K562 (cell line): ENCODE measurements around the gene PHOX2A. TPM values are rescaled to one million over a fixed set of nuclear protein-coding genes. Genes with fewer than 3 reads are reported as not detected.

Source experiments
- BACH1 ChIP-seq: fragments of 200-800 bp; sonication (Bioruptor generic); IDR thresholded peaks from 2 replicates; pipeline ENCODE4 v1.6.1; 2016; ENCODE audit warnings: missing genetic modification characterization, missing compliant biosample characterization
- CCNT2 ChIP-seq: IDR thresholded peaks from 2 replicates; pipeline ENCODE4 v1.6.1; 2011; ENCODE audit warnings: borderline replicate concordance, low read depth, mild to moderate bottlenecking, moderate library complexity, mixed read lengths, low read length; ENCODE audit not compliant: insufficient read length; ENCODE audit errors: extremely low read depth
- ETV1 ChIP-seq: fragments of 450-650 bp; conservative IDR thresholded peaks from 2 replicates; pipeline ENCODE4 v1.6.1; 2016; ENCODE audit warnings: missing genetic modification characterization, control low read depth, low read depth, missing compliant biosample characterization
- JUNB ChIP-seq: fragments of 450-650 bp; formaldehyde crosslinking; conservative IDR thresholded peaks from 2 replicates; pipeline ENCODE4 v1.4.0; 2020; ENCODE audit warnings: mild to moderate bottlenecking
- MCM5 ChIP-seq: fragments of 450-650 bp; IDR thresholded peaks from 2 replicates; pipeline ENCODE4 v1.6.1; 2016; ENCODE audit warnings: low read depth
- MYBL2 ChIP-seq, 2 experiments: fragments of 450-650 bp in 1 of 2; sonication (generic) in 1 of 2; formaldehyde crosslinking in 1 of 2; IDR thresholded peaks; 2 replicates each; pipeline versions ENCODE4 v1.6.1 to v1.8.1; 2017 to 2022; ENCODE audit warnings: borderline replicate concordance in 1 of 2, inconsistent platforms in 1 of 2, low read depth in 1 of 2, mild to moderate bottlenecking in 1 of 2, missing genetic modification reagents in 1 of 2, moderate library complexity in 1 of 2
- MYC ChIP-seq, 2 experiments: fragments of 250-450 bp in 1 of 2; sonication (Bioruptor Pico) in 1 of 2; IDR thresholded peaks; 2 replicates each; pipeline versions ENCODE4 v1.5.1 to v1.6.1; 2012 to 2021; ENCODE audit warnings: low read depth in 2 of 2, borderline replicate concordance in 1 of 2, improper control_type of control experiment in 1 of 2, low read length in 1 of 2, mild to moderate bottlenecking in 1 of 2, moderate library complexity in 1 of 2
- POLR2A ChIP-seq: fragments of 450-650 bp; conservative IDR thresholded peaks from 2 replicates; pipeline ENCODE4 v1.6.1; 2016
- POLR2G ChIP-seq: fragments of 200-400 bp; formaldehyde crosslinking; IDR thresholded peaks from 2 replicates; pipeline ENCODE4 v1.6.1; 2017; ENCODE audit warnings: low read depth, mild to moderate bottlenecking, antibody characterized with exemption, low read length, moderate library complexity
- ZNF239 ChIP-seq: fragments of 250-450 bp; sonication (Bioruptor Pico); IDR thresholded peaks from 2 replicates; pipeline ENCODE4 v1.4.0; 2020; ENCODE audit warnings: mild to moderate bottlenecking
- ZNF507 ChIP-seq: conservative IDR thresholded peaks from 2 replicates; pipeline ENCODE4 v1.6.1; 2017; ENCODE audit warnings: missing genetic modification characterization, missing compliant biosample characterization
- ZNF766 ChIP-seq: fragments of 200-800 bp; sonication (Bioruptor generic); conservative IDR thresholded peaks from 2 replicates; pipeline ENCODE4 v1.6.1; 2016; ENCODE audit warnings: missing genetic modification characterization, missing compliant biosample characterization
- polyA plus RNA-seq, 8 experiments: library from polyadenylated mRNA; depleted of rRNA in 4 of 8; stranded (reverse) in 5 of 8; unstranded in 3 of 8; fragments of >200 nt; fragmentation: Nextera tagmentation in 2 of 8; fragmentation: Illumina TruSeq in 1 of 8; extraction: Ambion mirVana in 2 of 8; extraction: Trizol in 1 of 8; gene quantifications; 2 replicates each; pipeline versions ENCODE4 v1.2.1 to v1.2.3, GENCODE V29; 2011 to 2014; ENCODE audit warnings: inconsistent platforms in 1 of 8, missing spikeins in 1 of 8
- total RNA-seq, 7 experiments: library from RNA; depleted of rRNA in 6 of 7; stranded (reverse); fragments of >200 nt in 6 of 7; fragmentation: Illumina TruSeq in 2 of 7; extraction: Trizol in 2 of 7; gene quantifications; 2 replicates each; pipeline versions ENCODE4 v1.2.1 to v1.2.3, GENCODE V29; 2011 to 2021; ENCODE audit warnings: low replicate concordance in 1 of 7
- TF ChIP-seq, protein P1 (sequence below), 2 experiments: fragments of 450-650 bp; IDR thresholded peaks; 2 replicates each; pipeline ENCODE4 v1.6.1; 2018; ENCODE audit warnings: mild to moderate bottlenecking in 2 of 2, low read depth in 1 of 2; ENCODE audit not compliant: partially characterized antibody in 2 of 2
- TF ChIP-seq, protein P2 (sequence below): fragments of 450-650 bp; IDR thresholded peaks from 2 replicates; pipeline ENCODE4 v1.6.1; 2017; ENCODE audit warnings: mild to moderate bottlenecking, moderate library complexity
- TF ChIP-seq, protein P3 (sequence below), 2 experiments: fragments of 250-450 bp in 1 of 2; fragments of 450-650 bp in 1 of 2; sonication (Bioruptor Pico) in 1 of 2; IDR thresholded peaks; 2 replicates each; pipeline versions ENCODE4 v1.6.1 to v1.8.0; 2016 to 2021; ENCODE audit warnings: mild to moderate bottlenecking in 2 of 2, moderate library complexity in 2 of 2, missing compliant biosample characterization in 1 of 2, missing genetic modification characterization in 1 of 2
- TF ChIP-seq, protein P4 (sequence below): sonication (generic); formaldehyde crosslinking; IDR thresholded peaks from 2 replicates; pipeline ENCODE4 v1.8.1; 2023; ENCODE audit warnings: mild to moderate bottlenecking, missing genetic modification reagents

PHOX2A gene
- total and polyA plus RNA-seq, 9 of the 15 experiments (the other 6 are each of a cell fraction or from before 2014, with no cell fraction given) = not detected

DNA sequence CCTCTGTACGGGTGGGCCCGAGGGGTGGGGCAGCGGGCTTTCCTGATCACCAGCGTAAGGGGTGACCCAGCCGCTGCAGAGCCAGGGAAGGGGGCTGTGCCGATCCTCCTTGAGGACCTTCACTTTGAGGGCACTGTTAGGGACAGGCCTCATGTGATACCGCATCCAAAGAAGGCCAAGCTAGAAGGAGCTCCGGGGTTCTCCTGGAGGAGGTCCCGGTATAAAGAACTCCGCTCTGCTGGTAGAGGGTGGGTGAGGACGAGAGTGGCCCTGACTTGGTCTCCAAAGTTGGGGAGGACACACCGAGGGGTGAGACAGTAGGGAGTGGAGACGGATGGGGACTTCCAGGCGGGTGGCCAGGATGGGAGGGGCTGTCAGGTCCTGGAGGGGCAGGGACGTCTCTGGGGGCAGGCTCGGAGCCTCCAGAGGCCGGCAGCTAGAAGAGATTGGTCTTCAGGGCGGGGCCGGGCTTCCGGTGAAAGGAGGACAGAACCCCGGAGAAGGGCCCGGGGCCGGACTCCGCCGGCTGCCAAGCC is 4.6 kb downstream of the PHOX2A start (continued):
- TF ChIP-seq, protein P1, sequence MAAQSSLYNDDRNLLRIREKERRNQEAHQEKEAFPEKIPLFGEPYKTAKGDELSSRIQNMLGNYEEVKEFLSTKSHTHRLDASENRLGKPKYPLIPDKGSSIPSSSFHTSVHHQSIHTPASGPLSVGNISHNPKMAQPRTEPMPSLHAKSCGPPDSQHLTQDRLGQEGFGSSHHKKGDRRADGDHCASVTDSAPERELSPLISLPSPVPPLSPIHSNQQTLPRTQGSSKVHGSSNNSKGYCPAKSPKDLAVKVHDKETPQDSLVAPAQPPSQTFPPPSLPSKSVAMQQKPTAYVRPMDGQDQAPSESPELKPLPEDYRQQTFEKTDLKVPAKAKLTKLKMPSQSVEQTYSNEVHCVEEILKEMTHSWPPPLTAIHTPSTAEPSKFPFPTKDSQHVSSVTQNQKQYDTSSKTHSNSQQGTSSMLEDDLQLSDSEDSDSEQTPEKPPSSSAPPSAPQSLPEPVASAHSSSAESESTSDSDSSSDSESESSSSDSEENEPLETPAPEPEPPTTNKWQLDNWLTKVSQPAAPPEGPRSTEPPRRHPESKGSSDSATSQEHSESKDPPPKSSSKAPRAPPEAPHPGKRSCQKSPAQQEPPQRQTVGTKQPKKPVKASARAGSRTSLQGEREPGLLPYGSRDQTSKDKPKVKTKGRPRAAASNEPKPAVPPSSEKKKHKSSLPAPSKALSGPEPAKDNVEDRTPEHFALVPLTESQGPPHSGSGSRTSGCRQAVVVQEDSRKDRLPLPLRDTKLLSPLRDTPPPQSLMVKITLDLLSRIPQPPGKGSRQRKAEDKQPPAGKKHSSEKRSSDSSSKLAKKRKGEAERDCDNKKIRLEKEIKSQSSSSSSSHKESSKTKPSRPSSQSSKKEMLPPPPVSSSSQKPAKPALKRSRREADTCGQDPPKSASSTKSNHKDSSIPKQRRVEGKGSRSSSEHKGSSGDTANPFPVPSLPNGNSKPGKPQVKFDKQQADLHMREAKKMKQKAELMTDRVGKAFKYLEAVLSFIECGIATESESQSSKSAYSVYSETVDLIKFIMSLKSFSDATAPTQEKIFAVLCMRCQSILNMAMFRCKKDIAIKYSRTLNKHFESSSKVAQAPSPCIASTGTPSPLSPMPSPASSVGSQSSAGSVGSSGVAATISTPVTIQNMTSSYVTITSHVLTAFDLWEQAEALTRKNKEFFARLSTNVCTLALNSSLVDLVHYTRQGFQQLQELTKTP (IDR thresholded peaks at IDR 0.05; ENCODE audit: low read depth in 1 of 2, partially characterized antibody in 2 of 2) = no peak
- TF ChIP-seq POLR2A (peak; percentile 59), ZNF766 (CRISPR knock-in tag) (no peak), POLR2G (peak; percentile 59; the same call in 1 of the 2 replicates), BACH1 (tag) (no peak), CCNT2 (peak; percentile 34), MYBL2 (IDR thresholded peaks at IDR 0.05; ENCODE audit: low read depth) (no peak), MYBL2 (CRISPR knock-in tag; IDR thresholded peaks at IDR 0.05; ENCODE audit: borderline replicate concordance) (no peak), MYC (IDR thresholded peaks at IDR 0.05; ENCODE audit: low read depth, low read length) (no peak), MYC (CRISPR knock-in tag; IDR thresholded peaks at IDR 0.05; ENCODE audit: borderline replicate concordance, low read depth) (0 out of 2 replicates have a peak, but pooled peaks have one; percentile 26), ZNF239 (CRISPR knock-in tag) (no peak), MCM5 (no peak), ZNF507 (no peak), ETV1 (tag) (no peak), JUNB (no peak)
- TF ChIP-seq, protein P2, sequence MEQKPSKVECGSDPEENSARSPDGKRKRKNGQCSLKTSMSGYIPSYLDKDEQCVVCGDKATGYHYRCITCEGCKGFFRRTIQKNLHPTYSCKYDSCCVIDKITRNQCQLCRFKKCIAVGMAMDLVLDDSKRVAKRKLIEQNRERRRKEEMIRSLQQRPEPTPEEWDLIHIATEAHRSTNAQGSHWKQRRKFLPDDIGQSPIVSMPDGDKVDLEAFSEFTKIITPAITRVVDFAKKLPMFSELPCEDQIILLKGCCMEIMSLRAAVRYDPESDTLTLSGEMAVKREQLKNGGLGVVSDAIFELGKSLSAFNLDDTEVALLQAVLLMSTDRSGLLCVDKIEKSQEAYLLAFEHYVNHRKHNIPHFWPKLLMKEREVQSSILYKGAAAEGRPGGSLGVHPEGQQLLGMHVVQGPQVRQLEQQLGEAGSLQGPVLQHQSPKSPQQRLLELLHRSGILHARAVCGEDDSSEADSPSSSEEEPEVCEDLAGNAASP = no peak
- TF ChIP-seq, protein P3, sequence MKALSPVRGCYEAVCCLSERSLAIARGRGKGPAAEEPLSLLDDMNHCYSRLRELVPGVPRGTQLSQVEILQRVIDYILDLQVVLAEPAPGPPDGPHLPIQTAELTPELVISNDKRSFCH (CRISPR knock-in tag; IDR thresholded peaks at IDR 0.05) = no peak
- TF ChIP-seq, protein P3 (tag; IDR thresholded peaks at IDR 0.05) = no peak
- TF ChIP-seq, protein P4, sequence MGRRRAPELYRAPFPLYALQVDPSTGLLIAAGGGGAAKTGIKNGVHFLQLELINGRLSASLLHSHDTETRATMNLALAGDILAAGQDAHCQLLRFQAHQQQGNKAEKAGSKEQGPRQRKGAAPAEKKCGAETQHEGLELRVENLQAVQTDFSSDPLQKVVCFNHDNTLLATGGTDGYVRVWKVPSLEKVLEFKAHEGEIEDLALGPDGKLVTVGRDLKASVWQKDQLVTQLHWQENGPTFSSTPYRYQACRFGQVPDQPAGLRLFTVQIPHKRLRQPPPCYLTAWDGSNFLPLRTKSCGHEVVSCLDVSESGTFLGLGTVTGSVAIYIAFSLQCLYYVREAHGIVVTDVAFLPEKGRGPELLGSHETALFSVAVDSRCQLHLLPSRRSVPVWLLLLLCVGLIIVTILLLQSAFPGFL (CRISPR knock-in tag) = no peak
